NCI-H345 (cell line): ENCODE results near the gene TMEM273.
"Not testable (repeated sequence)": the region's sequence is repeated elsewhere in the genome, so short reads cannot be mapped to it uniquely, and the experiment has no call there.

Experiments used
- DNase-seq: peaks from one replicate; lab custom pipeline; 2025; lab: John Stamatoyannopoulos, UW

Gene TMEM273

GRCh38 chr10:49204119-49204518 is 15.9 kb upstream of the TMEM273 start:
- no peak for DNase-seq

DNA sequence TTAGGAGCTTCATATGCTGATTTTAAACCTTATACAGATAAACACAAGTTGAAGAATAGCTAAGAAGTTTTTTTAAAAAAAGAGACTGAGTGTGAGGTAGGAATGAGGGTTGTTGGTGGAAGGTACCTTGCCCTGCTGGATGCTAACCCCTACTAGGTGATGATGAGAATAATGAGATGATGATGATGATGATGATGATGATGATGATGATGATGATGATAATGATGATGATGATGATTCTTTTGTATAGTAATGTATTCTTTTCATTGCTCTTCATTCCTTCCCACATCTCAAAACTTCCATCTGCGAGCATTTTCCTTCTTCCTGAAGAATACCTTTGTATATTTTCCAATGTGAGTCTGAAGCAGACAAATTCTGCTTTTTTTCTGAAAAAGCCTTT is 14.1 kb upstream of the TMEM273 start:
- no peak for DNase-seq

- no peak for DNase-seq
Observed at GRCh38 chr10:49200854-49201253, 12.7 kb upstream of the TMEM273 start.

- DNase-seq: no peak
Observed at GRCh38 chr10:49197171-49197570, 9.0 kb upstream of the TMEM273 start.

DNA sequence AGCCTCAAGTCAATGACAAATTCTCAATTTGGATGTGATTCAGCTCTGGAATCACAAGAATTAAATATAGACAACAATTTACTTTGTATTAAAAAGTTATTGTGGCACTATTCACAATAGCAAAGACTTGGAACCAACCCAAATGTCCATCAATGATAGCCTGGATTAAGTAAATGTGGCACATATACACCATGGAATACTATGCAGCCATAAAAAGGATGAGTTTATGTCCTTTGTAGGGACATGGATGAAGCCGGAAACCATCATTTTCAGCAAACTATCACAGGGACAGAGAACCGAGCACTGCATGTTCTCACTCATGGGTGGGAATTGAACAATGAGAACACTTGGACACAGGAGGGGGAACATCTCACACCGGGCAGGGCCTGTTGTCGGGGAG is 7.7 kb upstream of the TMEM273 start:
- DNase-seq: not testable (repeated sequence)

DNA sequence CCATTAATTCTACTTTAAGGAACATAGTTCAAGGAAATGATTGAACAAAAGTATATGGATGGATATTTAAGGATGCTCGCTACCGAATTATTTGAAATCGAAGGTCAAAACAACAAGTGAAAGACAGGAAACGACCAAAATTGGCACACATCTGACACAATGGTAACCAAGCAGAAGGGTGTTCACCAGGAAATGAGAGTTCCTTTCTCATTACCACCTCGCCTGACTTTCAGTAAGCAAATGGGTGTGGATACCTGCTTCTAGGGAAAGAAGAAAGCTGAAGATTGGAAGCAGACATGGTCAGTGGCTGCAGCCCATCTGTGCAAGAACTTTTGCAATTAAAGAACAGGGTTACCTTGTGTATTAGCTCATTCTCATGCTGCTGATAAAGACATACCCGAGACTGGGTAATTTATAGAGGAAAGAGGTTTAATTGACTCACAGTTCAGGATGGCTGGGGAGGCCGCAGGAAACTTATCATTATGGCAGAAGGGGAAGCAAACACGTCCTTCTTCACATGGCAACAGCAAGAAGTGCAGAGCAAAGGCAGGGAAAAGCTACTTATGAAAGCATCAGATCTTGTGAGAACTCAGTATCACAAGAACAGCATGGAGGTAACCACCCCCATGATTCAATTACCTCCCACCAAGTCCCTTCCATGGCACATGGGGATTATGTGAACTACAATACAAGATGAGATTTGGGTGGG is 6.2 kb upstream of the TMEM273 start:
- DNase-seq: no peak

DNA sequence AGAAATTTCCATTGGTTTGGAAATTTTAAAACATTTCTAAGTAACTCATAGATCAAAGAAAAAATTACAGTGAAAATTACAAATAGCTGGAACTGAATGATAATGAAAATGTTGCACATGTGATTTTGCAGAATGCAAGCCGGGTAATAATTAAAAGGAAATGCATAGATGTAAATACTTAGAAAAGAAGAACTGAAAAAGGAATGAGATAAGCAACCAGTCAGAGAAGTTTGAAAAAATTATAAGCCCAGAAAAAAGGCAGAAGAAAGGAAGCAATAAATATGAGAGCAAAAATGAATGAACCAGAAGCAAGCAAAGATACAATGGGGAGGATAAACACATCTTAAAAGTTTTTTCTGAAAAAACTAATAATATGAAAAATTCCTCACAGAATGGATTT is 3.2 kb upstream of the TMEM273 start:
- DNase-seq: no peak

DNA sequence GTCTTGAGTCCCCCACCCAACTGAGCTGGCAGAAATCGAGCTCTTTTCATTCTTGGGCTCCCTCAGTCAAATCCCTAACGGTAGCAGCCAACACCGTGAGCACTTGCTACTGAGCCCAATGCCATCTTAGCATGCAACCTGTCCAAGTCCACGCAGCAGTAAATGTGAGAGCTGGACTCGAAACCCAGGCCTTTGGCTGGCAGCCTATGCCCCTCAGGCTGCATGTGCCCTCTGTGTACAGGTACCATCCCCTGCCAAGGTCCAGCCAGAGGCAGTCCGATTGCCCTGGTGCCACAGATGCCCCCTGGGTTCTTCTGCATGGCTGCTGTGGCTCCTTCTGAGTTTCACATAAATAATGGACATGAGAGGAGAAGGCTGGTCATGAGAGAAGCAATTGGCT is 1.2 kb upstream of the TMEM273 start:
- no peak for DNase-seq

- DNase-seq: no peak
Observed at GRCh38 chr10:49187044-49187484, 1.1 kb downstream of the TMEM273 start.

GRCh38 chr10:49186613-49187012 is 1.6 kb downstream of the TMEM273 start:
- no peak for DNase-seq

DNA sequence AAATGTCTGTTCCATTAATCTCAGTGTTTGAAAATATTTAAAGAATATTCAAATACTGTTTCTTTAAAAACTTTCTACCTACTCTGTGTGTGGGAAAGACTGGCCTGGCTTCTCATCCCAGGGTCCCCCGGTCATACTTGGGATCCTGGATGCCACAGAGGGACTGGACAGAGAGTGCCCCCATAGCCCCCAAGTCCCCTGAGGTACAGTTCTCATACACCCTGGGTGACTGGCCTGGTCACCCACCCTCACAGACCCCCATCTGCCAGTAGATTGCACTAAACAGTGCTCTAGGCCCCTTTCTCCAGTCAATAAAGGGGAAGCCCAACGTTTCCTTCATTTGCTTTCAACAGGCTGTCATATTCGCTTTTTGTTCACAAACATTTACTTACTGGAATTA is 3.0 kb downstream of the TMEM273 start:
- DNase-seq: no peak

- DNase-seq: no peak
Observed at GRCh38 chr10:49184642-49185111, 3.5 kb downstream of the TMEM273 start.

DNA sequence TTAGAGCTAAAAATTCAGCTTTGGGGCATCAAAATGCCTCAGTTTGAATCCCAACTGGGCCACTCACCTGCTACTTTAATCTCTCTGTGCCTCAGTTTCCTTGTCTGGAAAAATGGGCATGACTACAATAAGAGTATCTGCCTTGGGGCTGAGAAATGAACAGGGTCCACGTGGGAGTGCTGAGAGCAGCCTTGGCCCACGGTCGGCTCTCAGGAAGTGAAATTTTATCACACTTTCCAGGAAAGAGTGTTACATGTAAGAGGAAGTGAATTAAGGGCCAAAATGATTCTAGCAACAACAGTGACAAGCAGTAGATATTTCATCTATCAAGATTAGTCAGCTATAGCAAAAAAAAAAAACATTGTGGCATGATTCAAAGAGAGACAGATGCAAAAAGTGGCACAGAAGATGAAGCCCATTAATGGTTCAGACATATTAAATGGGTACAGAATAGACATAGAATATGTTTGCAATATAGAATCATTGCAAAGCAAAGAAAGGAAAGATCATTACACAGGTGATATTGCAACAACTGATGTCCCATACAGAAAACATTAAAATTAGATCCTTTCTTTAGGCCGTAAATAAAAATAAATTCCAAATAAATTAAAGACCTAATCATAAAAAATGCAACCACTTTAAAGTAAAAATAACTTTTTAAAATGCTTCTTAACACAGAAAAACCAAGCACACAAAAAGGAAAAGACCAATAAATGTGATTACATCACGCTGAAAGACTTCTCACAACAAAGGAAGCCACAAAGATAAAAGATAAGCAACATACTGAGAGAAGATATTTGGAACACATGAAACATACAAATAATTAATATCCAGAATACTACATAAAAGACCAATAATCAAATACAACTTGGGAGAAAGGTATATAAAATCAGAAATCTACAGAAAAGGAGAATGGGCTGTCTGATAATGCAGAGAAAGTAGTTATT is 4.3 kb downstream of the TMEM273 start:
- DNase-seq: no peak

GRCh38 chr10:49182776-49183175 is 5.4 kb downstream of the TMEM273 start:
- DNase-seq: no peak

DNA sequence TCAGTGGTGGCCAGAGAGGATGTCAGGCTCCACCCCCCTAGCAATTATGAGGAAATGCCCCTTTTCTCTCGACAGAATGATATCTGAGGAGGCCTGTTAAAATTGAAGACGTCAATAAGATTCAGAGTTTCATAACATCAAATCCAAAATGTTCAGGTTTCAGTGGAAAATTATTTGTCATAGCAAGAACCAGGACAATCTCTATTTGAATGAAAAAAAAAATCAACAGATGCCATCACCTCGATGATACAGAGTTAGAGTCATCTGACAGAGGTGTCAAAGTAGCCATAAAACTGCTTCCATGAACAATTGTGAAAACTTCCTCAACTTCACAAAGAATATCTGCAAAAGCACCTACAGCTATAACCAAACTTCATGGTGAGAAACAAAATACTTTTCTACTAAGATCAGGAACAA is 7.7 kb downstream of the TMEM273 start:
- no peak for DNase-seq

DNA sequence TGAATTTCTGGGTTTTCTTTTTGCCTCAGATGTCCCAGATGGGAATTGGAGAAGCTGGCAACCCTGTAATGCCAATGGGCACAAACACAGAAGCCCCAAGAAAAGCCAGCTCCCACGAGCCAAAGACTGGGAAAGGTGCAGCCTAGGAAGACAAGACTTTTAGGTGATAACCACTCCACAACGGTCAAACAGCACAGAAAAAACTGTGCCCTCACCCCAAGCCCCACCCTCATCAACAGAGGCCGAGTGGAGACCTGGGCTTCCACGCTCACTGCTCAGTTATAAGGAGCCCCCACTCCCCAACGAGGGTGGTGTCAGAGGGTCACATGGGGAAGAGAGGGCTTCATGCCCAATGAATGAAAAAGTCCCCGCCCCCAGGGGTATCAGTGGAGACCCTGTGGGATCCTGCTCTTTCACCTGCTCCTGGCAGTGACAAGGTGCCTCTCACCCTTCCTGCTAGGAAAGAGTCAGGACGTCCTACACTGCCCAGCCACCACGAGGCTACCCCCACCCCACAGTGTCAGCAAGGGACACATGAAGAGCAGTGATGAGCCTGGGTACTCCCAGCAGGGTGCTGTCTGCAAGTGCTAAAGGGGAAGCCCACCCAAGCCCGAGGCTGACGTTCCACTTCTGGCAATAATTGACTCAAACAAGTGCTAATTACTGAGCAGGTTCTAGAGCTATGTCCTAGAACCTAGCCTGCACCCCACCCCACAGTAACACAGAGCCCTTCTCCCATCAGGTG is 8.3 kb downstream of the TMEM273 start:
- no peak for DNase-seq

DNA sequence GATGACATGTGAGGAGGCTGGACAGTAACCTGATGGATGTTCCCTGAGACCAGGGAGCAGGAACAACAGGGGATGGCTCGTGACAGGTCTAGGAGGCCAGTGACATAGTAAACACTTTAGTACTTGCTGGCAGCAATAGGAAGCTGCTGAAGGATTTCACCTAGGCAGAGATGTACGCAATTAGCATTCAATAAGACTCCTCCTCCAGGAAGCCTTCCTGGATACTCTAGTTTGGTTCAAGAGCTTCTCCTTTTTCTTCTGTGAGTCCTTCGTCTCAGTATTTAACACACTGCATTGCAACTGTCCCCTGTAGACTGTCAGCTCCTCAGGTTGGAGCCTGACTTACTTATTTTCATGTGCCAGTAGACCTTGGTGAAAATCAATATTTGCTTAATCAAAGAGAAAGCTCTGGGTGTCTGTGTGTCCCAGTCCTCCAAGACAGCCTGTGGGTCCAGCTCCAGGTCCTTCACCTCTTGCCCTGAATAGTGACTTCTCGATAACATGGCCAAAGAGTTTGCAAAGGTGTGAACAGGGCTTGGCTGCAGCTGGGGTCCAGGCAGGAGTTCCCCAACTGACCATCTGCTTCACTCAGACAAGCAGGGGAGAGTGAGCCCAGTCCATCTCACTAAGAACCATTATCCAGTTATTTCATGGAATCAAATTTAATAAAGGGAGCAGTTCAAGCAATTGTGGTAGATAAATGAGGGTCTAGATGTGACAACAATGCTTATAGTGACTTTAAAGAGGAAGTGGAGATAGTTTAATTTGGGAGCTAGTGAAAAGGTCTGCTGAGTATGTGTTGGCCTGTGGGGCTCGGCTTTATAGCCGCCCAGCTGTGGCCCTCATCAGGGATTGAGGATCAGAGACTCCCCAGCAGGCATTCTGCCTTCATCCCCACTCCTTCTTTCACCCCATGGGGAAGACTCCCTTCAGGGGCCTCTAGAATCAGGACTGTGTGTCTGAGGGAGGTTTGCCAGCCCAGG is 9.4 kb downstream of the TMEM273 start:
- no peak for DNase-seq

- DNase-seq: no peak
Observed at GRCh38 chr10:49177391-49178355, 10.5 kb downstream of the TMEM273 start.

GRCh38 chr10:49176310-49177268 is 11.6 kb downstream of the TMEM273 start:
- no peak for DNase-seq
